Stimulated activated CD8-positive, alpha-beta memory T cell treated with anti-CD3 and anti-CD28 coated beads, Interleukin-15, amount 100 ng/mL, for 24 hours (primary cell): Measurements from ENCODE around the gene ARHGAP9.
"Not testable (repeated sequence)": the region's sequence is repeated elsewhere in the genome, so short reads cannot be mapped to it uniquely, and the experiment has no call there.

ENCODE experiments used
- DNase-seq: peaks from one replicate; pipeline ENCODE4 v3.0.0-alpha.2; 2020; ENCODE audit warnings: low read depth

ARHGAP9 gene

GRCh38 chr12:57479376-57480115, at the start of gene ARHGAP9:
ARHGAP9 (minus strand) TSS chr12:57479866; CDS start chr12:57479406, 460 bp downstream.
- DNase-seq, result no peak

- no peak for DNase-seq
Measured at GRCh38 chr12:57528831-57529555, 49.3 kb upstream of the ARHGAP9 start.

- DNase-seq, result no peak
Measured at GRCh38 chr12:57528176-57528575, 48.5 kb upstream of the ARHGAP9 start.

- DNase-seq, result no peak
Measured at GRCh38 chr12:57527184-57527583, 47.5 kb upstream of the ARHGAP9 start.

- no peak for DNase-seq
Measured at GRCh38 chr12:57526477-57527126, 46.9 kb upstream of the ARHGAP9 start.

- DNase-seq, result no peak
Measured at GRCh38 chr12:57525615-57526383, 46.1 kb upstream of the ARHGAP9 start.

GRCh38 chr12:57524814-57525614, 45.3 kb upstream of the ARHGAP9 start:
- no peak for DNase-seq

- DNase-seq, result no peak
Measured at GRCh38 chr12:57523706-57524614, 44.3 kb upstream of the ARHGAP9 start.

GRCh38 chr12:57522887-57523705, 43.4 kb upstream of the ARHGAP9 start:
- DNase-seq, result no peak

- DNase-seq, result peak; percentile 83
Measured at GRCh38 chr12:57522011-57522886, 42.6 kb upstream of the ARHGAP9 start, which contains the start of gene MBD6. MBD6 (plus strand) TSS chr12:57522824; CDS start chr12:57524304, 1,480 bp downstream.

- DNase-seq, result no peak
Measured at GRCh38 chr12:57521525-57522010, 41.9 kb upstream of the ARHGAP9 start.

GRCh38 chr12:57520053-57520818, 40.6 kb upstream of the ARHGAP9 start, which contains the start of gene DDIT3:
DDIT3 (minus strand) TSS chr12:57520514; CDS start chr12:57517406, 3,108 bp downstream.
- DNase-seq, result peak; percentile 97

- DNase-seq, result no peak
Measured at GRCh38 chr12:57519796-57520052, 40.1 kb upstream of the ARHGAP9 start.

GRCh38 chr12:57518920-57519795, 39.5 kb upstream of the ARHGAP9 start:
- DNase-seq, result no peak

- no peak for DNase-seq
Measured at GRCh38 chr12:57518176-57518919, 38.7 kb upstream of the ARHGAP9 start.

GRCh38 chr12:57517718-57518117, 38.1 kb upstream of the ARHGAP9 start:
- DNase-seq, result not testable (repeated sequence)
